Sigmoid colon (tissue), 4 donors: Measurements from ENCODE around the gene METTL26.

Experiments used
- EP300 ChIP-seq, 4 donors: sonication (generic); formaldehyde crosslinking; IDR thresholded peaks; one replicate each; pipeline ENCODE4 v1.6.1; 2017; ENCODE audit warnings: antibody characterized with exemption in 4 of 4
- POLR2A ChIP-seq, 2 donors: fragments of 450-650 bp; IDR thresholded peaks; one replicate each; pipeline ENCODE4 v1.6.1; 2016; ENCODE audit warnings: antibody characterized with exemption in 2 of 2, mild to moderate bottlenecking in 2 of 2, moderate library complexity in 2 of 2
- POLR2AphosphoS5 ChIP-seq, 4 donors: sonication (generic); formaldehyde crosslinking; IDR thresholded peaks; one replicate each; pipeline ENCODE4 v1.6.1; 2017; ENCODE audit warnings: antibody characterized with exemption in 4 of 4
- TF ChIP-seq, protein P1 (sequence below), 4 experiments: fragments of 450-650 bp in 3 of 4; fragments of 200-600 bp in 1 of 4; IDR thresholded peaks; one replicate each; pipeline ENCODE4 v1.5.1; 2016 to 2019; ENCODE audit warnings: antibody characterized with exemption in 4 of 4, mild to moderate bottlenecking in 3 of 4, moderate library complexity in 2 of 4

DNA sequence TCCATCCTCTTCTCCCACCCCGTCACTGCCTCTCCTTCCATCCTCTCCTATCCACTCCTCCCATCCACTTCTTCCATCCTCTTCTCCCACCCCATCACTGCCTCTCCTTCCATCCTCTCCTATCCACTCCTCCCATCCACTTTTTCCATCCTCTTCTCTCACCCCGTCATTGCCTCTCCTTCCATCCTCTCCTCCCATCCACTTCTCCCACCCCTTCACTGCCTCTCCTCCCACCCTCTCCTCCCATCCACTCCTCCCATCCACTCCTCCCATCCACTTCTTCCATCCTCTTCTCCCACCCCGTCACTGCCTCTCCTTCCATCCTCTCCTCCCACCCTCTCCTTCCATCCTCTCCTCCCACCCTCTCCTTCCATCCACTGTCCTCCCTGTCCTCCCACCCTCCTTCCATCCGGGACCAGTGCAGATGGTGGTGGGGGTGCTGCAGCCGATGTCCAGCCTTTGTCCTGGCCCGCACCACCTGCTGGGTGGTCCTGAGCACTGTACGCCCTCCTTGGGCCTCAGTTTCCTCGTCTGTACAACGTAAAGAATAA, 4.2 kb downstream of the METTL26 start:
- TF ChIP-seq, protein P1, sequence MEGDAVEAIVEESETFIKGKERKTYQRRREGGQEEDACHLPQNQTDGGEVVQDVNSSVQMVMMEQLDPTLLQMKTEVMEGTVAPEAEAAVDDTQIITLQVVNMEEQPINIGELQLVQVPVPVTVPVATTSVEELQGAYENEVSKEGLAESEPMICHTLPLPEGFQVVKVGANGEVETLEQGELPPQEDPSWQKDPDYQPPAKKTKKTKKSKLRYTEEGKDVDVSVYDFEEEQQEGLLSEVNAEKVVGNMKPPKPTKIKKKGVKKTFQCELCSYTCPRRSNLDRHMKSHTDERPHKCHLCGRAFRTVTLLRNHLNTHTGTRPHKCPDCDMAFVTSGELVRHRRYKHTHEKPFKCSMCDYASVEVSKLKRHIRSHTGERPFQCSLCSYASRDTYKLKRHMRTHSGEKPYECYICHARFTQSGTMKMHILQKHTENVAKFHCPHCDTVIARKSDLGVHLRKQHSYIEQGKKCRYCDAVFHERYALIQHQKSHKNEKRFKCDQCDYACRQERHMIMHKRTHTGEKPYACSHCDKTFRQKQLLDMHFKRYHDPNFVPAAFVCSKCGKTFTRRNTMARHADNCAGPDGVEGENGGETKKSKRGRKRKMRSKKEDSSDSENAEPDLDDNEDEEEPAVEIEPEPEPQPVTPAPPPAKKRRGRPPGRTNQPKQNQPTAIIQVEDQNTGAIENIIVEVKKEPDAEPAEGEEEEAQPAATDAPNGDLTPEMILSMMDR (IDR thresholded peaks at IDR 0.05), result no peak
- TF ChIP-seq POLR2A (IDR thresholded peaks at IDR 0.05) (no peak), POLR2AphosphoS5 (IDR thresholded peaks at IDR 0.05) (no peak), EP300 (IDR thresholded peaks at IDR 0.05) (no peak)
